Smooth muscle cell (in vitro differentiated cells): ENCODE data around the gene TMEM222. TPM values are rescaled to one million over a fixed set of nuclear protein-coding genes. Genes with fewer than 3 reads are reported as not detected.

Experiments used
- DNase-seq: peaks from one replicate; lab custom pipeline; 2025; ENCODE audit not compliant: unreplicated experiment; lab: John Stamatoyannopoulos, UW
- H2AFZ ChIP-seq: fragments of 200-600 bp; sonication (generic); 2 replicates; pipeline ENCODE4 v1.6.0; 2016; ENCODE audit warnings: antibody characterized with exemption, low read depth, mild to moderate bottlenecking
- H3F3A ChIP-seq: fragments of 200-600 bp; sonication (generic); 2 replicates; pipeline ENCODE4 v1.6.0; 2017; ENCODE audit warnings: antibody characterized with exemption, low read depth
- H3K27ac ChIP-seq: fragments of 200-600 bp; sonication (generic); 2 replicates; pipeline ENCODE4 v1.5.1; 2016; ENCODE audit warnings: low read depth, mild to moderate bottlenecking
- H3K27me3 ChIP-seq: fragments of 200-600 bp; sonication (generic); 2 replicates; pipeline ENCODE4 v1.6.1; 2016; ENCODE audit warnings: low read depth, mild to moderate bottlenecking
- H3K36me3 ChIP-seq: fragments of 200-600 bp; sonication (generic); 2 replicates; pipeline ENCODE4 v1.5.1; 2016; ENCODE audit warnings: low read depth
- H3K4me1 ChIP-seq: fragments of 200-600 bp; sonication (generic); 2 replicates; pipeline ENCODE4 v1.5.1; 2016; ENCODE audit warnings: low read depth
- H3K4me2 ChIP-seq: fragments of 200-600 bp; sonication (generic); 2 replicates; pipeline ENCODE4 v1.6.0; 2016; ENCODE audit warnings: mild to moderate bottlenecking
- H3K4me3 ChIP-seq: fragments of 200-600 bp; sonication (generic); 2 replicates; pipeline ENCODE4 v1.5.1; 2016; ENCODE audit warnings: mild to moderate bottlenecking
- H3K79me2 ChIP-seq: fragments of 200-600 bp; sonication (generic); 2 replicates; pipeline ENCODE4 v1.6.0; 2016; ENCODE audit warnings: low read depth, mild to moderate bottlenecking
- H3K9ac ChIP-seq: fragments of 200-600 bp; sonication (generic); 2 replicates; pipeline ENCODE4 v1.6.0; 2016; ENCODE audit warnings: low read depth
- H3K9me3 ChIP-seq: fragments of 200-600 bp; sonication (generic); replicated peaks from 2 replicates; pipeline ENCODE4 v1.5.1; 2016; ENCODE audit warnings: low read depth
- H4K20me1 ChIP-seq: fragments of 200-600 bp; sonication (generic); 2 replicates; pipeline ENCODE4 v1.6.0; 2016; ENCODE audit warnings: low read depth
- CTCF ChIP-seq: fragments of 200-600 bp; sonication (generic); IDR thresholded peaks from 2 replicates; pipeline ENCODE4 v1.5.1; 2017; ENCODE audit warnings: borderline replicate concordance, mild to moderate bottlenecking, antibody characterized with exemption; ENCODE audit not compliant: insufficient read depth, poor library complexity, severe bottlenecking
- WGBS: methylation state at CpG from one replicate; pipeline ENCODE4 v1.1.7; 2016; ENCODE audit warnings: low lambda C conversion rate; 5-methylcytosine and 5-hydroxymethylcytosine counted together
- polyA plus RNA-seq: library from polyadenylated mRNA; unstranded; fragments of >200 nt; fragmentation: Nextera tagmentation; extraction: Ambion mirVana; gene quantifications from 2 replicates; pipeline ENCODE4 v1.2.1, GENCODE V29; 2016
- total RNA-seq: library from RNA; depleted of rRNA; stranded (reverse); fragments of >200 nt; gene quantifications from 2 replicates; pipeline ENCODE4 v1.2.3, GENCODE V29; 2014

The TMEM222 gene
- total and polyA plus RNA-seq, 2 experiments from 2014 or later, result 28.0 to 49.3 TPM

- H3F3A ChIP-seq, result no peaks in the 10 kb centered on the region
- no peak for TF ChIP-seq CTCF
- H3K79me2 ChIP-seq, result no peaks in the 10 kb centered on the region
- no peak overlapping the region for H3K4me2 ChIP-seq
- H3K9me3 ChIP-seq, result no peaks in the 10 kb centered on the region
- H3K36me3 ChIP-seq, result no peaks in the 10 kb centered on the region
- WGBS, result 93% methylated on average over 13 of the region's 13 CpGs
- no peak overlapping the region for H3K27ac ChIP-seq
- H2AFZ ChIP-seq, result no peak overlapping the region
- no peak overlapping the region for H3K9ac ChIP-seq
- no peaks in the 10 kb centered on the region for H3K27me3 ChIP-seq
- H3K4me3 ChIP-seq, result no peak overlapping the region
- DNase-seq, result no peak
- no peaks in the 10 kb centered on the region for H4K20me1 ChIP-seq
- peaks cover 9% of the 10 kb centered on the region for H3K4me1 ChIP-seq
Measured at GRCh38 chr1:27356277-27356618, 34.3 kb downstream of the TMEM222 start.

- H3K79me2 ChIP-seq, result no peaks in the 10 kb centered on the region
- no peak for DNase-seq
- H3K27ac ChIP-seq, result no peak overlapping the region
- no peak overlapping the region for H2AFZ ChIP-seq
- no peak for TF ChIP-seq CTCF
- 89% methylated on average over 33 of the region's 37 CpGs for WGBS
- H3K27me3 ChIP-seq, result no peaks in the 10 kb centered on the region
- no peaks in the 10 kb centered on the region for H3K36me3 ChIP-seq
- H3K4me3 ChIP-seq, result no peak overlapping the region
- peaks cover 9% of the 10 kb centered on the region for H3K4me1 ChIP-seq
- H3K9me3 ChIP-seq, result no peaks in the 10 kb centered on the region
- no peaks in the 10 kb centered on the region for H3F3A ChIP-seq
- H3K4me2 ChIP-seq, result no peak overlapping the region
- no peak overlapping the region for H3K9ac ChIP-seq
- H4K20me1 ChIP-seq, result no peaks in the 10 kb centered on the region
Measured at GRCh38 chr1:27356619-27357280, 34.8 kb downstream of the TMEM222 start.

DNA sequence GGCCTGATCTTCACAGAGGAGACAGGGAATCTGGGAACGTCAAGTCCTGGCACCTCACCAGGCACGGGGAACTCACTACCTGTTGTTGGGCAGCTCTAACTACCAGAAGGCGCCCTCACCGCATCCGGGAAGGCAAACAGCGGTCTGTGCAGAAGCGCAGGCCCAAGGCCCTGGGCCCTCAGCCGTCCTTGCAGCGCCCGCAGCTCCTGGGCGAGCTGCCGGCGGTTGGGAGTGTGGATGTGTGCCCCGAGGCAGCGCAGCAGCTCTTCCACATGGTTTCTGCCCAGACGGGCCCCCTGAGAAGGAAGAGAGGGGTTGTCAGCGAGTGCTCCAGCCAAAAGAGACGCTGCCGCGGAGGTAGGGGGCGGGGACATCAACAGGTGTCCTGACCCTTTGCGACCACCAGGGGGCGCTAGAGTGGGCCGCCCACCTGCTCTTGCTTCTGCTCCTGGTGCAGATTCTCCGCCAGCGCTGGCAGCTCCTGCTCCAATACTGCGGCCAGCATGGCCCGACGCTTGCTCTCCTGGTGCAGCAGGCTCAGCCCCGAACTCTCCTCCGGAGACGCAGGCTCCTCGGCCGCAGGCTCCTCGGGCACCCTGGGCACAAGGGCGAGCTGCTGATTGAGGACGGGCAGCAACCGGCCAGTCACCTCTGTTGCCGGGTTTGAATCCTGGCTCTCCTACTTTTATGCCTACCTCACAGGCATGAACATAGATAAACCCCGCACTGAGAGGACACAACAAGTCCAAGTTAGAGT, 35.5 kb downstream of the TMEM222 start:
- H3K9ac ChIP-seq, result no peak overlapping the region
- peak; percentile 94 for TF ChIP-seq CTCF
- peak; percentile 11 for DNase-seq
- H3K27ac ChIP-seq, result no peak overlapping the region
- H3K4me3 ChIP-seq, result no peak overlapping the region
- H3K9me3 ChIP-seq, result no peaks in the 10 kb centered on the region
- H3F3A ChIP-seq, result no peaks in the 10 kb centered on the region
- no peak overlapping the region for H2AFZ ChIP-seq
- no peaks in the 10 kb centered on the region for H3K36me3 ChIP-seq
- no peaks in the 10 kb centered on the region for H3K27me3 ChIP-seq
- no peaks in the 10 kb centered on the region for H3K79me2 ChIP-seq
- 38% methylated on average over 39 of the region's 40 CpGs for WGBS
- no peak overlapping the region for H3K4me2 ChIP-seq
- H4K20me1 ChIP-seq, result no peaks in the 10 kb centered on the region
- peaks cover 9% of the 10 kb centered on the region for H3K4me1 ChIP-seq
